Bronchial epithelial cell (primary cell): ENCODE measurements around the gene SERPINB13. TPM values are rescaled to one million over a fixed set of nuclear protein-coding genes. Genes with fewer than 3 reads are reported as not detected.
A peak's percentile ranks its signal among the peaks of the same experiment; 100 is the strongest.

Source experiments
- DNase-seq: peaks from one replicate; pipeline ENCODE4 v3.0.0-alpha.2; 2010; ENCODE audit warnings: low read depth
- FAIRE-seq: peaks from 2 replicates; lab custom pipeline; 2011; peaks lifted over from hg19 to GRCh38; lab: Jason Lieb, UNC
- H3K27me3 ChIP-seq: 2 replicates; pipeline ENCODE4 v1.5.1; 2011; ENCODE audit warnings: low read length; ENCODE audit not compliant: control insufficient read depth, insufficient read depth
- H3K36me3 ChIP-seq: 2 replicates; pipeline ENCODE4 v1.5.1; 2011; ENCODE audit warnings: low read length; ENCODE audit not compliant: control insufficient read depth, insufficient read depth
- H3K4me3 ChIP-seq: 2 replicates; pipeline ENCODE4 v1.5.1; 2011; ENCODE audit warnings: mild to moderate bottlenecking, low read depth, low read length, control low read depth
- CTCF ChIP-seq: IDR thresholded peaks from 2 replicates; pipeline ENCODE4 v1.5.1; 2011; ENCODE audit warnings: mild to moderate bottlenecking, moderate library complexity, low read length, control low read depth, inconsistent platforms; ENCODE audit not compliant: insufficient read depth, severe bottlenecking
- total RNA-seq: library from RNA; depleted of rRNA; stranded (reverse); fragments of >200 nt; gene quantifications from 2 replicates; pipeline ENCODE4 v1.2.1, GENCODE V29; 2014

SERPINB13 gene
- 8.2 and 48.0 TPM in 2 replicates for total RNA-seq

- H3K36me3 ChIP-seq, result no peaks in the 10 kb centered on the region
- FAIRE-seq (peak; percentile 55), DNase-seq (peak; percentile 97)
- peak within 1 kb of the TSS; percentile 41 for H3K4me3 ChIP-seq
- no peak for TF ChIP-seq CTCF
- H3K27me3 ChIP-seq, result no peaks in the 10 kb centered on the region
These were observed at the start of gene SERPINB13 for GRCh38 chr18:63586966-63587365. Gene SERPINB13 (plus strand): TSS chr18:63587343. CDS start chr18:63588668, 1,325 bp downstream.

GRCh38 chr18:63539904-63540510, 47.1 kb upstream of the SERPINB13 start:
- Histone ChIP-seq H3K4me3 (no peak overlapping the region), H3K36me3 (no peaks in the 10 kb centered on the region), H3K27me3 (no peaks in the 10 kb centered on the region)
- DNase-seq (no peak), FAIRE-seq (no peak)
- no peak for TF ChIP-seq CTCF

GRCh38 chr18:63542069-63542468, 45.1 kb upstream of the SERPINB13 start, which contains the start of gene SERPINB12:
Gene SERPINB12 (plus strand): TSS chr18:63542369. CDS start chr18:63556160, 13,791 bp downstream.
- no peak for TF ChIP-seq CTCF
- Histone ChIP-seq H3K27me3 (no peaks in the 10 kb centered on the region), H3K4me3 (no peak within 1 kb of the TSS), H3K36me3 (no peaks in the 10 kb centered on the region)
- FAIRE-seq (no peak), DNase-seq (no peak)

- Histone ChIP-seq H3K4me3 (no peak overlapping the region), H3K27me3 (no peaks in the 10 kb centered on the region), H3K36me3 (no peaks in the 10 kb centered on the region)
- no peak for FAIRE-seq
- TF ChIP-seq CTCF, result no peak
- DNase-seq, result no peak
These were observed 43.1 kb upstream of the SERPINB13 start for GRCh38 chr18:63544017-63544416.

- Histone ChIP-seq H3K4me3 (no peak overlapping the region), H3K36me3 (no peaks in the 10 kb centered on the region), H3K27me3 (no peaks in the 10 kb centered on the region)
- no peak for TF ChIP-seq CTCF
- DNase-seq (no peak), FAIRE-seq (no peak)
These were observed 42.1 kb upstream of the SERPINB13 start for GRCh38 chr18:63545000-63545399.

- no peak for TF ChIP-seq CTCF
- no peaks in the 10 kb centered on the region for H3K27me3 ChIP-seq
- DNase-seq (peak; percentile 21), FAIRE-seq (no peak)
- H3K4me3 ChIP-seq, result no peak overlapping the region
- no peaks in the 10 kb centered on the region for H3K36me3 ChIP-seq
These were observed 37.1 kb upstream of the SERPINB13 start for GRCh38 chr18:63550068-63550467.
